HG02870 (cell line): ENCODE data around the gene SOAT2.
A peak's percentile ranks its signal among the peaks of the same experiment; 100 is the strongest.

Source experiments
- ATAC-seq: cut with Tn5 transposase; IDR thresholded peaks from one replicate; pipeline ENCODE4 v1.9.1; 2021; ENCODE audit warnings: mild to moderate bottlenecking, moderate library complexity; ENCODE audit not compliant: unreplicated experiment

The SOAT2 gene

DNA sequence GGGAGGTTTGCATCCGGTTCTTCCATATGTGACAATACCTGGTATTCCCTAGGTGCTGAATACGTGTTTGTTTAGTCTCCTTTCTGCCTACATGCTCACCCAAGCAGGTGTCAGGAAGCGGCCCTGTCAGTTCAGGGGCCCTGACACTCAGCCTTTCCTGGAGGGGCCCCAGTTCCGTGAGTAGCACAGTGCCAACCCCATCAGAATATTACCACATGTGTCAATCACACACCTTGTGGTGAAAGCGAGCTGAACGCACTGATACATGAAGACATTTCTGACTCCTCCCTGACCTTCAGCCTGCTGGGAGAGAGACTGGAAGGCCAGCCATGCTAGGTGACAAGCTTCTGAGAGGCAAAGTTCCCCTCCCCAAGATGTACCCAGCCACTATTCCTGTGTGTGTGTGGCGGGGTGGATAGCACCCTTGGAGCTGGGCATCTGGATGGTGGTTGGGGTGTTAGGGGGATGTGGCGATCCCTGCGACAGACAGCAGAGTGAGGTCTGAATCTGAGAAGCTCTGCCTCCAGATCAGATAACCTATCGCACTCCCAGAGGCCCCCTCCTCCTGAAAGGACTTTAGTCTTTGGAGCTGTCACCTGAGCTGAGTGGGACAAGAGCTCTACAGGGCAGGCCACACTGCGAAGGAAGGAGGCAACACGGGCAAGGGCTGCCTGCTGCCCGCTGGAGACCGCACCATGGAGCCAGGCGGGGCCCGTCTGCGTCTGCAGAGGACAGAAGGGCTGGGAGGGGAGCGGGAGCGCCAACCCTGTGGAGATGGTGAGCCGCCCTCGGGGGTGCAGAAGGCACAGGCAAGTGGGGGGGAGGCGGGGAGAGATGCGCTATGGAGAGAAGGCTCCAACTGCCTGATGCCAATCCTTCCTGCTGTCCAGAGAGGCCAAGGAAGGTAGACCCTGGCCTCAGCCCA is at the start of gene SOAT2:
SOAT2 (plus strand) TSS at position 604 of the 925 bp plus-strand sequence; CDS start at position 696, 92 bp downstream.
- no peak for ATAC-seq

DNA sequence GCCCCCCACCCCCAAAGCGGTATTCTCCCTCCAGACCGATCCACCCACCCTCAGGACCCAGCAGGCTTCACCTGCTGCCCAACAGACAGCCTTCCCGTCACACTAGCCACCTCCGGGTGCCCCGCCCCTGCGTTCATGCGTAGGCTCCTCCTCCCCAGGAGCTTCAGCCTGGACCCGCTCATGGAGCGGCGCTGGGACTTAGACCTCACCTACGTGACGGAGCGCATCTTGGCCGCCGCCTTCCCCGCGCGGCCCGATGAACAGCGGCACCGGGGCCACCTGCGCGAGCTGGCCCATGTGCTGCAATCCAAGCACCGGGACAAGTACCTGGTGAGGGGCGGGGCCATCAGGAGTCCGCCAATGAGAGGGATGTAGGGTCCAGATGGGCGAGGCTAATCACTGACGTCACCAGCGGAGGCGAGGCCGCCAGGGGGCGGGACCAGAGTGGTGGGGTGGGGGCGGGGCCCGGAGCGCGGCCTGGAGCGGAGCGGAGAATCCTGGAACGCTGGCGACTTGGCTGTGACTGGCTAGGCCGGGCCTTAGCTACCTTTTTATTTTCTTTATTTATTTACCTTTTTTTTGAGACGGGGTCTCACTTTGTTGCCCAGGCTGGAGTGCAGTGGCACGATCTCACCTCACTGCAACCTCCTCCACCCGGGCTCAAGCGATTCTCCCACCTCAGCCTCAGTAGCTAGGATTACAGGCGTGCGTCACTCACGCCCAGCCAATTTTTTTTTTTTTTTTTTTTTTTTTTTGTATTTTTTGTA is 49.0 kb upstream of the SOAT2 start:
- peak; percentile 92 for ATAC-seq

DNA sequence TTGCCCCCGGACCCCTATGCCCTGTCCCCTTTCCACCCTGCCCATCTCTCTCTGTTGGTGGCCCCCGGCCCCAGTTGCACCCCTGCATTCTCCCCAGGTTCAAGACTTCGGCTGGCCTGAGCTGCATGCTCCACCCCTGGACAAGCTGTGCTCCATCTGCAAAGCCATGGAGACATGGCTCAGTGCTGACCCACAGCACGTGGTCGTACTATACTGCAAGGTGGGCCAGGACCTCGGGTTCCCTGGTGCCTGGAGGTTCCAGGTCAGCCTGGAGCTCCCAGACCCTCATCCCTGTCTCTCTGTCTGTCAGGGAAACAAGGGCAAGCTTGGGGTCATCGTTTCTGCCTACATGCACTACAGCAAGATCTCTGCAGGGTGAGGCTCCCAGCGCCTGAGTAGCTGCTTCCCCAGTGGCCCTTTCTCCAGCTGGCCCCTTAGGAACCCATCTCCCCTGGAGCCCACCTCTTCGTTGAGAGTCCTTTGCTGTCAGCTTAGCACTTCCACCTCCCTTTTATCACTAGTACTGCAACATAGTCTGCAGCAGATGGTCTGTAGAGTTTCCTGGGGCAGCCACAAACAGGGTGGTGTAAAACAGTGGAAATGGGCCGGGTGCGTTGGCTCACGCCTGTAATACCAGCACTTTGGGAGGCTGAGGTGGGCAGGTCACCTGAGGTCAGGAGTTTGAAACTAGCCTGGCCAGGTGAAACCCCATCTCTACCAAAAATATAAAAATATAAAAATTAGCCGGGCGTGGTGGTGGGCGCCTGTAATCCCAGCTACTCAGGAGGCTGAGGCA is 47.6 kb upstream of the SOAT2 start:
- ATAC-seq = no peak

DNA sequence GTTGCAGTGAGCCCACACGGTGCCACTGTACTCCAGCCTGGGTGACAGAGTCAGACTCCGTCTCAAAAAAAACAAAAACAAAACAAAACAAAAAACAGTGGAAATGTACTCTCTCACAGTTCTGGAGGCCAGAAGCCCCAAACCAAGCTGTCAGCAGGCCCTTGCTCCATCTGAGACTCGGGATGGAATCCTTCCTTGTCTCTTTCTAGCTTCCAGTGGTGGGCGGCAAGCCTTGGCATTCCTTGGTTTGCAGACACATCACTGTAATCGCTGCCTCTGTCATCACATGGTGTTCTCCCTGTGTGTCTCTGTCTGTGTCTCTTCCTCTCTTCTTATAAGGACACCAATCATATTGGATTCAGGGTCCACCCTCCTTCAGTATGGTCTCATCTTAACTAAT is 47.0 kb upstream of the SOAT2 start:
- no peak for ATAC-seq

- no peak for ATAC-seq
Observed at GRCh38 chr12:53056901-53057300, 46.4 kb upstream of the SOAT2 start.

DNA sequence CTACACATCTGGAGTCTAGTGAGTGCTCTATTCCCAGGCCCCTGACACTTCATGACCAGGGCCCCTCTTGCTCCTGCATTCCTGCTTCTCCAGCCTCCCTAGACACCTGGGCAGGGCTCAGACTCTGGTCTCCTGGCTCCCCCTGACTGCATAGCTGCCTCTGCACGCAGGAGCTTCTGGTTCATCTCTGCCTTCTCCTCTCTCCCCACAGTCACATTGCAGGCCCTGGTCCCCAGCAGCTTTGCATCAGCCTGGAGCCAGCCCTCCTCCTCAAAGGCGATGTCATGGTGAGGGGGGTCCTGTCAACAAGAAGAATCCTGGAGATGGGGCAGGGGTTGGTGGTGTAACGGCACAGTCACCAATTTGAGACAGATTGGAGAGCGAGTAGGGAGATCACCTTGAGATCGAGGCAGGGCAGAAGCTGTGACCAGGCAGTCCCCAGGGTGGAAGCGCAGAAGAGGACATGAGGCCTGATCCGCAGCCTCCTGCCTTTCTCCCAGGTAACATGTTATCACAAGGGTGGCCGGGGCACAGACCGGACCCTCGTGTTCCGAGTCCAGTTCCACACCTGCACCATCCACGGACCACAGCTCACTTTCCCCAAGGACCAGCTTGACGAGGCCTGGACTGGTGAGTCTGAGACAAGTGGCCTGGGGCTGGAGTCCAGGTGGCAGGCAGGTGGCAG is 45.3 kb upstream of the SOAT2 start:
- no peak for ATAC-seq

DNA sequence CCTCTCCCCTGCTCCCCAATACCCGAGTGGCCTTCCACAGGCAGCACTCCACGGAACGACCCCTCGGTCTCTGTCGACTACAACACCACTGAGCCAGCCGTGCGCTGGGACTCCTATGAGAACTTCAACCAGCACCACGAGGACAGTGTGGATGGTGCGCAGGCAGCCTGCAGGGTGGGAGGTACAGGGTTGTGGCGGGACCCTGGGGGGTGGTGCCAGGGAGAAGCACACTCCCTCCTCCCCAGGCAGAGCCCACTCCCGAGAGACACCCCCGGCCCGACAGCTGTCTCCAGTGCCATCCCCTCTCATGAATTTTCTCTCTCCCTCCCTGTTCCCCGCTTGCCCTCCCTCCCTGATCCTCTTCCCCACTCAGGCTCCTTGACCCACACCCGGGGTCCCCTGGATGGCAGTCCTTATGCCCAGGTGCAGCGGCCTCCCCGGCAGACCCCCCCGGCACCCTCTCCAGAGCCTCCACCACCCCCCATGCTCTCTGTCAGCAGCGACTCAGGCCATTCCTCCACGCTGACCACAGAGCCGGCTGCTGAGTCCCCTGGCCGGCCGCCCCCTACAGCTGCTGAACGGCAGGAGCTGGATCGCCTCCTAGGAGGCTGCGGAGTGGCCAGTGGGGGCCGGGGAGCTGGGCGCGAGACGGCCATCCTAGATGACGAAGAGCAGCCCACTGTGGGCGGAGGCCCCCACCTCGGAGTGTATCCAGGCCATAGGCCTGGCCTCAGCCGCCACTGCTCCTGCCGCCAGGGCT is 44.4 kb upstream of the SOAT2 start:
- no peak for ATAC-seq

DNA sequence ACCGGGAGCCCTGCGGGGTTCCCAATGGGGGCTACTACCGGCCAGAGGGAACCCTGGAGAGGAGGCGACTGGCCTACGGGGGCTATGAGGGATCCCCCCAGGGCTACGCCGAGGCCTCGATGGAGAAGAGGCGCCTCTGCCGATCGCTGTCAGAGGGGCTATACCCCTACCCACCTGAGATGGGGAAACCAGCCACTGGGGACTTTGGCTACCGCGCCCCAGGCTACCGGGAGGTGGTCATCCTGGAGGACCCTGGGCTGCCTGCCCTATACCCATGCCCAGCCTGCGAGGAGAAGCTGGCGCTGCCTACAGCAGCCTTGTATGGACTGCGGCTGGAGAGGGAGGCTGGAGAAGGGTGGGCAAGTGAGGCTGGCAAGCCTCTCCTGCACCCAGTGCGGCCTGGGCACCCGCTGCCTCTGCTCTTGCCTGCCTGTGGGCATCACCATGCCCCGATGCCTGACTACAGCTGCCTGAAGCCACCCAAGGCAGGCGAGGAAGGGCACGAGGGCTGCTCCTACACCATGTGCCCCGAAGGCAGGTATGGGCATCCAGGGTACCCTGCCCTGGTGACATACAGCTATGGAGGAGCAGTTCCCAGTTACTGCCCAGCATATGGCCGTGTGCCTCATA is 43.7 kb upstream of the SOAT2 start:
- ATAC-seq = no peak

DNA sequence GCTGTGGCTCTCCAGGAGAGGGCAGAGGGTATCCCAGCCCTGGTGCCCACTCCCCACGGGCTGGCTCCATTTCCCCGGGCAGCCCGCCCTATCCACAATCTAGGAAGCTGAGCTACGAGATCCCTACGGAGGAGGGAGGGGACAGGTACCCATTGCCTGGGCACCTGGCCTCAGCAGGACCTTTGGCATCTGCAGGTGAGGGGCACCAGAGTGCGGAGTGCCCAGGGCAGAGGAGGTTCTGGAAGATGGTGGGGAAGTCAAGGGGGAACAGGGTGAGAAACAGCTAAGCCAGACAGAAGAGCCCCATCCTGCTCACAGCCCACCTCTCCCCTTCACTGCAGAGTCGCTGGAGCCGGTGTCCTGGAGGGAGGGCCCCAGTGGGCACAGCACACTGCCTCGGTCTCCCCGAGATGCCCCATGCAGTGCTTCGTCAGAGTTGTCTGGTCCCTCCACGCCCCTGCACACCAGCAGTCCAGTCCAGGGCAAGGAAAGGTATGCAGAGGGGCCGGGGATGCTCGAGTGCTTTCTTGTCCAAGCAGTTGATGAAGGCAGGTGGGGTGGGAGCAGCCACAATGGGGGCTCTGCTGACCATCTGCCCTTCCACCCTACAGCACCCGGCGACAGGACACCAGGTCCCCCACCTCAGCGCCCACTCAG is 43.1 kb upstream of the SOAT2 start:
- no peak for ATAC-seq

DNA sequence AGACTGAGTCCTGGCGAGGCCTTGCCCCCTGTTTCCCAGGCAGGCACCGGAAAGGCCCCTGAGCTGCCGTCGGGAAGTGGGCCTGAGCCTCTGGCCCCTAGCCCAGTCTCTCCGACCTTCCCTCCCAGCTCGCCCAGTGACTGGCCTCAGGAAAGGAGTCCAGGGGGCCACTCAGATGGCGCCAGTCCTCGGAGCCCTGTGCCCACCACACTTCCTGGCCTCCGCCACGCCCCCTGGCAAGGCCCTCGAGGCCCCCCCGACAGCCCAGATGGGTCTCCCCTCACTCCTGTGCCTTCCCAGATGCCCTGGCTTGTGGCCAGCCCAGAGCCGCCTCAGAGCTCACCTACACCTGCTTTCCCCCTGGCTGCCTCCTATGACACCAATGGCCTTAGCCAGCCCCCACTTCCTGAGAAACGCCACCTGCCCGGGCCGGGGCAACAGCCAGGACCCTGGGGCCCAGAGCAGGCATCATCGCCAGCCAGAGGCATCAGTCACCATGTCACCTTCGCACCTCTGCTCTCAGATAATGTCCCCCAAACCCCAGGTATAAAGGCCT is 42.5 kb upstream of the SOAT2 start:
- no peak for ATAC-seq

DNA sequence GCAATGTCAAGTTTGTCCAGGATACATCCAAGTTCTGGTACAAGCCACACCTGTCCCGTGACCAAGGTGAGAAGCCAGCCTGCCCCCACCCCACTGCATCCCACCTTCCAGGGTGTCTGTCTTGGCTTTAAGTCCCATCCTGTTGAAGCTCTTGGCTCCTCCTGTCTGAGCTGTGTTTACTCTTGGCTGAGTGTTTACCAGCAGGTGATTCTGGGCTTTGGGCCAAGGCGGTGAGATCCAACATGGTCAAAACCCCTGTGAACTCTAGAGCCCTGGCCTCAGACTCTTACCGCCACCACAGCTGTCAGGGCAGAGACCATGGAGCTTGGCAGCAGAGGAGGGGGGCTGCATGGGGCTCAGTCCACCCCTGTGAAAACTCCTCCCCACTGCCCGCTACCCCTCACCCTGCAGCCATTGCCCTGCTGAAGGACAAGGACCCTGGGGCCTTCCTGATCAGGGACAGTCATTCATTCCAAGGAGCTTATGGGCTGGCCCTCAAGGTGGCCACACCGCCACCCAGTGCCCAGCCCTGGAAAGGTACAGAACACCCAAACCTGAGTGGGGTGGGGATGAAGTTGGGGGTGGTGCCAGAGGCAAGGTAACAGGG is 41.8 kb upstream of the SOAT2 start:
- no peak for ATAC-seq

GRCh38 chr12:53062011-53062961 is 41.0 kb upstream of the SOAT2 start:
- ATAC-seq = no peak

DNA sequence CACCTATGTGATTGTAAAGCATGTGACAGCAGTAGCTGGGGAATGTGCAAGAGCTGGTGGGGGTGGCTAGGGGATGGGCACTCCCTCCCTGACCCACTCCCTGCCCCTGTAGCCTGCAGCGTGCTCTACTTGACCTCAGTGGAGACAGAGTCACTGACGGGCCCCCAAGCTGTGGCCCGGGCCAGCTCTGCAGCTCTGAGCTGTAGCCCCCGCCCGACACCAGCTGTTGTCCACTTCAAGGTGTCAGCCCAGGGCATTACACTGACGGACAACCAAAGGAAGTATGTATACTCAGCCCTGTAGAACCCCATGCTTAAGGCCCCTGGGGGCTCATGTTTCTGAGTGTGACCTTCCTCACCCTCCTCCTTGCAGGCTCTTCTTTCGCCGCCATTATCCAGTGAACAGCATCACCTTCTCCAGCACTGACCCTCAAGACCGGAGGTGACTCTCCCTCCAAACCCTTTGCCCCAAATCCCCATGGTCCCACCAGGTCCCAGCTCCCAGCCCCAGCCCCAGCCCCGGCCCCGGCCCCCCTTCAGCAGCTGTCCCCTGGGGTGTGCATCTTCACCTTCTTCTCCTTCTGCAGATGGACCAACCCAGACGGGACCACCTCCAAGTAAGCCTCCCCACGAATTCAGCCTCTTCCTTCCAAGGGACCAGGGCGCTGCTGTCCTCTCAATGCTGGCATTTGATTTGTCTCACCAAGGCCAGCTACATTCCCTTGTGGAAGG is 40.1 kb upstream of the SOAT2 start:
- ATAC-seq = no peak

- ATAC-seq = no peak
Observed at GRCh38 chr12:53063708-53064612, 39.3 kb upstream of the SOAT2 start.
